Measurements from ENCODE around the gene LDB2.

The LDB2 gene

GRCh38 chr4:16791460-16791859 lies 107.0 kb downstream of the LDB2 start:
- H3K27ac ChIP-seq = no peak overlapping the region
- no peak for TF ChIP-seq CTCF (IDR thresholded peaks at IDR 0.05)
- H3K4me1 ChIP-seq = no peaks in the 10 kb centered on the region
- no peak for DNase-seq
- intact Hi-C loops (cut with DNase I; ENCODE audit: low total_unique reads) = no loop called here
- H3K36me3 ChIP-seq = no peaks in the 10 kb centered on the region
- H3K4me3 ChIP-seq = no peak overlapping the region
- H3K27me3 ChIP-seq = no peaks in the 10 kb centered on the region
- no peaks in the 10 kb centered on the region for H3K9me3 ChIP-seq

- no peak for TF ChIP-seq CTCF (IDR thresholded peaks at IDR 0.05)
- Histone ChIP-seq H3K27me3 (no peaks in the 10 kb centered on the region), H3K4me3 (no peak overlapping the region), H3K27ac (no peak overlapping the region), H3K4me1 (no peaks in the 10 kb centered on the region), H3K9me3 (no peaks in the 10 kb centered on the region), H3K36me3 (no peaks in the 10 kb centered on the region)
- intact Hi-C loops (cut with DNase I; ENCODE audit: low total_unique reads) = no loop called here
- DNase-seq = no peak
Measured at GRCh38 chr4:16790508-16790907, 107.9 kb downstream of the LDB2 start.

GRCh38 chr4:16788868-16789267 lies 109.6 kb downstream of the LDB2 start:
- Histone ChIP-seq H3K36me3 (no peaks in the 10 kb centered on the region), H3K4me1 (no peaks in the 10 kb centered on the region), H3K27ac (no peak overlapping the region), H3K9me3 (no peaks in the 10 kb centered on the region), H3K27me3 (no peaks in the 10 kb centered on the region), H3K4me3 (no peak overlapping the region)
- TF ChIP-seq CTCF (IDR thresholded peaks at IDR 0.05) = no peak
- intact Hi-C loops (cut with DNase I; ENCODE audit: low total_unique reads) = no loop called here
- no peak for DNase-seq

- Histone ChIP-seq H3K36me3 (no peaks in the 10 kb centered on the region), H3K4me3 (no peak overlapping the region), H3K27ac (no peak overlapping the region), H3K4me1 (no peaks in the 10 kb centered on the region), H3K9me3 (no peaks in the 10 kb centered on the region), H3K27me3 (no peaks in the 10 kb centered on the region)
- TF ChIP-seq CTCF (IDR thresholded peaks at IDR 0.05) = no peak
- intact Hi-C loops (cut with DNase I; ENCODE audit: low total_unique reads) = no loop called here
- DNase-seq = no peak
Measured at GRCh38 chr4:16785793-16786527, 112.5 kb downstream of the LDB2 start.

GRCh38 chr4:16783119-16783518 lies 115.3 kb downstream of the LDB2 start:
- no peak for DNase-seq
- no peak overlapping the region for H3K27ac ChIP-seq
- H3K36me3 ChIP-seq = no peaks in the 10 kb centered on the region
- no peaks in the 10 kb centered on the region for H3K27me3 ChIP-seq
- no peak overlapping the region for H3K4me3 ChIP-seq
- no peaks in the 10 kb centered on the region for H3K4me1 ChIP-seq
- no peaks in the 10 kb centered on the region for H3K9me3 ChIP-seq
- intact Hi-C loops (cut with DNase I; ENCODE audit: low total_unique reads) = no loop called here
- no peak for TF ChIP-seq CTCF (IDR thresholded peaks at IDR 0.05)
